SH-SY5Y (cell line): ENCODE data around the gene CFAP92.

Source experiments
- GATA2 ChIP-seq: IDR thresholded peaks from 2 replicates; pipeline ENCODE4 v1.6.1; 2011; ENCODE audit warnings: mild to moderate bottlenecking, low read depth, low read length
- GATA3 ChIP-seq: IDR thresholded peaks from 2 replicates; pipeline ENCODE4 v1.6.1; 2011; ENCODE audit warnings: low read depth, mild to moderate bottlenecking, low read length, moderate library complexity

DNA sequence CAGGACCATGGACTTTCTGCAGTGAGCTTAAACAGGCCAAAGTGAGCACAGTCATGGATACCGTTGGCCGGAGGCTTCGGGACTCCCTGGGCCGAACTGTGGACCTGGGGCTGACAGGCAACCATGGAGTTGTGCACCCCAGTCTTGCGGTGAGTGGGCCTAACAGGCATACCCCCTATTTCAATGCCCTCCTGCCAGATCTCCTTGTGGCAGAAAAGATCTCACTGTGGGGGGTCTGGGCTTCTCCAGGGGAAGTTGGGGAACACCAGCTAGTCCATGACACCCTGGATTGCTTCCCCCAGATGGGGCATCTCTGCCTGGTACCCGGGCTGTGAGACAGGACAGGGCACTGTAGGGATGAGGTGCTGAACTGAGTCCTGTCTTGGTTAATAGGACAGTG is 84.9 kb downstream of the CFAP92 start:
- TF ChIP-seq GATA2 (no peak), GATA3 (no peak)
